Kidney epithelial cell (primary cell): ENCODE measurements around the gene CTRB2. TPM values are rescaled to one million over a fixed set of nuclear protein-coding genes. Genes with fewer than 3 reads are reported as not detected.
"Not testable (repeated sequence)": the region's sequence is repeated elsewhere in the genome, so short reads cannot be mapped to it uniquely, and the experiment has no call there.

Source experiments
- DNase-seq: peaks from one replicate; pipeline ENCODE4 v3.0.0-alpha.2; 2010; ENCODE audit warnings: low read depth
- H3K27me3 ChIP-seq: 2 replicates; pipeline ENCODE4 v1.6.0; 2011; ENCODE audit warnings: low read length; ENCODE audit not compliant: control insufficient read depth, insufficient read depth
- H3K36me3 ChIP-seq: 2 replicates; pipeline ENCODE4 v1.5.1; 2011; ENCODE audit warnings: low read length; ENCODE audit not compliant: control insufficient read depth, insufficient read depth
- H3K4me3 ChIP-seq: 2 replicates; pipeline ENCODE4 v1.5.1; 2011; ENCODE audit warnings: low read depth, mild to moderate bottlenecking, control low read depth, low read length
- total RNA-seq: library from RNA; depleted of rRNA; stranded (reverse); fragments of >200 nt; gene quantifications from 2 replicates; pipeline ENCODE4 v1.2.3, GENCODE V29; 2015
- TF ChIP-seq, protein P1 (sequence below): IDR thresholded peaks from 2 replicates; pipeline ENCODE4 v1.5.1; 2011; ENCODE audit warnings: mild to moderate bottlenecking, moderate library complexity, low read length, control low read depth, inconsistent platforms; ENCODE audit not compliant: insufficient read depth, poor library complexity, severe bottlenecking

The CTRB2 gene
- total RNA-seq, 1 donor from 2014 or later = not detected

- H3K4me3 ChIP-seq = no peak overlapping the region
- H3K36me3 ChIP-seq = peaks cover 5% of the 10 kb centered on the region
- peaks cover 6% of the 10 kb centered on the region for H3K27me3 ChIP-seq
- DNase-seq = no peak
- TF ChIP-seq, protein P1, sequence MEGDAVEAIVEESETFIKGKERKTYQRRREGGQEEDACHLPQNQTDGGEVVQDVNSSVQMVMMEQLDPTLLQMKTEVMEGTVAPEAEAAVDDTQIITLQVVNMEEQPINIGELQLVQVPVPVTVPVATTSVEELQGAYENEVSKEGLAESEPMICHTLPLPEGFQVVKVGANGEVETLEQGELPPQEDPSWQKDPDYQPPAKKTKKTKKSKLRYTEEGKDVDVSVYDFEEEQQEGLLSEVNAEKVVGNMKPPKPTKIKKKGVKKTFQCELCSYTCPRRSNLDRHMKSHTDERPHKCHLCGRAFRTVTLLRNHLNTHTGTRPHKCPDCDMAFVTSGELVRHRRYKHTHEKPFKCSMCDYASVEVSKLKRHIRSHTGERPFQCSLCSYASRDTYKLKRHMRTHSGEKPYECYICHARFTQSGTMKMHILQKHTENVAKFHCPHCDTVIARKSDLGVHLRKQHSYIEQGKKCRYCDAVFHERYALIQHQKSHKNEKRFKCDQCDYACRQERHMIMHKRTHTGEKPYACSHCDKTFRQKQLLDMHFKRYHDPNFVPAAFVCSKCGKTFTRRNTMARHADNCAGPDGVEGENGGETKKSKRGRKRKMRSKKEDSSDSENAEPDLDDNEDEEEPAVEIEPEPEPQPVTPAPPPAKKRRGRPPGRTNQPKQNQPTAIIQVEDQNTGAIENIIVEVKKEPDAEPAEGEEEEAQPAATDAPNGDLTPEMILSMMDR = no peak
Measured at GRCh38 chr16:75225678-75226515, 18.9 kb upstream of the CTRB2 start.

- TF ChIP-seq, protein P1 = no peak
- Histone ChIP-seq H3K36me3 (peaks cover 3% of the 10 kb centered on the region), H3K4me3 (no peak overlapping the region), H3K27me3 (peaks cover 6% of the 10 kb centered on the region)
- DNase-seq = no peak
Measured at GRCh38 chr16:75225092-75225491, 18.1 kb upstream of the CTRB2 start.

GRCh38 chr16:75224306-75225082 lies 17.5 kb upstream of the CTRB2 start:
- TF ChIP-seq, protein P1 = no peak
- no peak for DNase-seq
- Histone ChIP-seq H3K27me3 (peaks cover 6% of the 10 kb centered on the region), H3K4me3 (no peak overlapping the region), H3K36me3 (peaks cover 3% of the 10 kb centered on the region)

GRCh38 chr16:75223129-75223528 lies 16.2 kb upstream of the CTRB2 start:
- H3K4me3 ChIP-seq, H3K27me3 ChIP-seq, DNase-seq, H3K36me3 ChIP-seq: not testable (repeated sequence)

DNA sequence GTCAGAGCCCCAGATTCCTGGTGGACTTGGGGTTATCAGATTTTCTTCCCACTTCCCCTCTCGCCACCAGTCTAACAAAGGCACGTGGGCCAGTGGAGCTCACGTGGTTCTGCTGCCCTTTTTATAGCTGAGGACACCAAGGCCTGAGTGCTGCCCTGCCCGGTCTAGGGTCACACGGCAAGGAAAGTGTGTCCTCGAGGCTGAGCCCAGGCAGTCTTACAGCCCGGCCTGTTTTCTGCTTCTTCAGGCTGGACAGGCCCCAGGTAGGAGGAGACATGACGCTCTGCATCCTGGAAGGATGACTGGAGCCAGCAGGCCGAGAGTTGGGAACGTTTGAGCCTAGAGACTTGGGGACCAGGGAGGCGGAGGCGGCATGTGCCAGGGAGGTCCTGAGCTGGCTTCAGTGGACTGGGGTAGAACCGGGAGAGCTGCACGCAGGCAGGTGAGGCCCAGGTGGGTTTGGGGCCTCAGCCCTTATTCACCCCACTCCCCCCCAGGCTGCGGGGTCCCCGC lies 15.4 kb upstream of the CTRB2 start:
- H3K4me3 ChIP-seq = no peak overlapping the region
- TF ChIP-seq, protein P1 = no peak
- no peaks in the 10 kb centered on the region for H3K36me3 ChIP-seq
- DNase-seq = no peak
- peaks cover 6% of the 10 kb centered on the region for H3K27me3 ChIP-seq

- Histone ChIP-seq H3K36me3 (no peaks in the 10 kb centered on the region), H3K4me3 (no peak overlapping the region), H3K27me3 (peaks cover 6% of the 10 kb centered on the region)
- TF ChIP-seq, protein P1 = no peak
- no peak for DNase-seq
Measured at GRCh38 chr16:75219838-75220237, 12.9 kb upstream of the CTRB2 start.
